Prostate gland (tissue), 2 donors: Measurements from ENCODE around the gene PDGFC. TPM values are rescaled to one million over a fixed set of nuclear protein-coding genes. Genes with fewer than 3 reads are reported as not detected.

ENCODE experiments used
- DNase-seq: peaks from one replicate; pipeline ENCODE4 v3.0.0-alpha.2; 2019; ENCODE audit warnings: low spot score
- H3K27ac ChIP-seq, 2 donors: fragments of 200-600 bp; sonication (generic); 2 replicates each; pipeline ENCODE4 v1.5.1; 2017 to 2019
- H3K27me3 ChIP-seq: fragments of 200-600 bp; sonication (generic); replicated peaks from 2 replicates; pipeline ENCODE4 v1.5.1; 2019; ENCODE audit not compliant: insufficient read depth
- H3K36me3 ChIP-seq, 2 donors: fragments of 200-600 bp; sonication (generic); 1 replicate in 1 of 2; 2 replicates in 1 of 2; pipeline versions ENCODE4 v1.5.1 to v1.8.1; 2017 to 2019
- H3K4me1 ChIP-seq: fragments of 200-600 bp; sonication (generic); replicated peaks from 2 replicates; pipeline ENCODE4 v1.5.1; 2019
- H3K4me3 ChIP-seq, 2 donors: fragments of 200-600 bp; sonication (generic); 2 replicates each; pipeline ENCODE4 v1.5.1; 2017 to 2019
- H3K9me3 ChIP-seq: fragments of 200-600 bp; sonication (generic); 2 replicates; pipeline ENCODE4 v1.5.1; 2017
- POLR2A ChIP-seq: fragments of 450-650 bp; IDR thresholded peaks from one replicate; pipeline ENCODE4 v1.6.1; 2016; ENCODE audit warnings: antibody characterized with exemption, mild to moderate bottlenecking
- POLR2AphosphoS5 ChIP-seq: sonication (generic); formaldehyde crosslinking; IDR thresholded peaks from one replicate; pipeline ENCODE4 v1.6.1; 2017; ENCODE audit warnings: antibody characterized with exemption
- WGBS: methylation state at CpG from one replicate; pipeline ENCODE4 v1.1.5; 2018; 5-methylcytosine and 5-hydroxymethylcytosine counted together
- intact Hi-C: fragments of 100-400 bp; cut with DNase I; formaldehyde crosslinking; loops from one replicate; pipeline ENCODE4 v1.14.2; 2022
- total RNA-seq, 2 donors: library from RNA; depleted of rRNA; stranded (reverse); fragments of >200 nt; gene quantifications; one replicate each; pipeline ENCODE4 v1.1.0, GENCODE V29; 2016
- TF ChIP-seq, protein P1 (sequence below), 4 experiments: fragments of 200-600 bp in 2 of 4; fragments of 450-650 bp in 2 of 4; sonication (generic) in 2 of 4; IDR thresholded peaks; 1 replicate in 3 of 4; 2 replicates in 1 of 4; pipeline ENCODE4 v1.5.1; 2016 to 2019; ENCODE audit warnings: antibody characterized with exemption in 4 of 4, mild to moderate bottlenecking in 2 of 4, moderate library complexity in 2 of 4

Gene PDGFC
- total RNA-seq, 2 donors from 2014 or later: 18.6 to 36.8 TPM

DNA sequence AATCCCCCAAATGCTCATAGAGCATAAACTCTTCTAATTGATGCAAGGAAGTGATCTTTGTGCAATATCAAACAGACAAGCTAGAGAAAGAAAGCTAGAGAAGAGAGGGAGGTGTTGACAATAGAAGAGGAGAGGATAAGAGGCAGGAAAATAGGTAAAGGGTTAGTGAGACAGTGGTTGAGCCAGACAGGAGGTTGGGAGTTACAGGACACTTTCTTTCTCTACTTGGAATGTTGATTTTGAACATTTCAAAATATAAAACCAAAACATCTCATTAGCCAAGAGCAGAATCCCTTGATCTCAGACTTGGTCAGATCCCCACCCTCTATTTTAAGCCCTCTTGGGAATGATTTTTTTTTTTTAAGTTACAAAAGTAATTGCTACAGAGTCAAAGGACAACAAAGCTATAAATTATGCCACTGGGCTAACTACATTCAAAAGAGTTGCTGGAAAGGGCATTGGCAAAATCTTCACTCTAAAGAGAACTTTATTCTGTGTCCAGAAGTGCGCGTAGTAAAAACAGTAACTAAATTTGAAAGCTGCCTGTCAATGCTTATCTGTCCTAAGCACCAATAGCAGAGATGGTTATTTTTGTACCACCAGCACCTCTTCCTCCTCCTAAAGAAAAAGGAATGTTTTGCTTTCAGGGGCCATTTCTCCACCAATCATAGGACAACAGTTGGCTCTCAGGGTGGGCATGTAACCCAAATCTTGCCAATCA, 133.8 kb downstream of the PDGFC start:
- no peaks in the 10 kb centered on the region for H3K9me3 ChIP-seq
- WGBS: 81% methylated on average over 2 of the region's 2 CpGs
- H3K27me3 ChIP-seq: no peaks in the 10 kb centered on the region
- intact Hi-C loops: no loop called here
- no peaks in the 10 kb centered on the region for H3K36me3 ChIP-seq
- TF ChIP-seq, protein P1, sequence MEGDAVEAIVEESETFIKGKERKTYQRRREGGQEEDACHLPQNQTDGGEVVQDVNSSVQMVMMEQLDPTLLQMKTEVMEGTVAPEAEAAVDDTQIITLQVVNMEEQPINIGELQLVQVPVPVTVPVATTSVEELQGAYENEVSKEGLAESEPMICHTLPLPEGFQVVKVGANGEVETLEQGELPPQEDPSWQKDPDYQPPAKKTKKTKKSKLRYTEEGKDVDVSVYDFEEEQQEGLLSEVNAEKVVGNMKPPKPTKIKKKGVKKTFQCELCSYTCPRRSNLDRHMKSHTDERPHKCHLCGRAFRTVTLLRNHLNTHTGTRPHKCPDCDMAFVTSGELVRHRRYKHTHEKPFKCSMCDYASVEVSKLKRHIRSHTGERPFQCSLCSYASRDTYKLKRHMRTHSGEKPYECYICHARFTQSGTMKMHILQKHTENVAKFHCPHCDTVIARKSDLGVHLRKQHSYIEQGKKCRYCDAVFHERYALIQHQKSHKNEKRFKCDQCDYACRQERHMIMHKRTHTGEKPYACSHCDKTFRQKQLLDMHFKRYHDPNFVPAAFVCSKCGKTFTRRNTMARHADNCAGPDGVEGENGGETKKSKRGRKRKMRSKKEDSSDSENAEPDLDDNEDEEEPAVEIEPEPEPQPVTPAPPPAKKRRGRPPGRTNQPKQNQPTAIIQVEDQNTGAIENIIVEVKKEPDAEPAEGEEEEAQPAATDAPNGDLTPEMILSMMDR (IDR thresholded peaks at IDR 0.05): no peak
- no peak for TF ChIP-seq POLR2AphosphoS5
- TF ChIP-seq POLR2A: no peak
- no peaks in the 10 kb centered on the region for H3K4me1 ChIP-seq
- H3K4me3 ChIP-seq: no peak overlapping the region
- H3K27ac ChIP-seq: no peak overlapping the region
- DNase-seq: no peak

DNA sequence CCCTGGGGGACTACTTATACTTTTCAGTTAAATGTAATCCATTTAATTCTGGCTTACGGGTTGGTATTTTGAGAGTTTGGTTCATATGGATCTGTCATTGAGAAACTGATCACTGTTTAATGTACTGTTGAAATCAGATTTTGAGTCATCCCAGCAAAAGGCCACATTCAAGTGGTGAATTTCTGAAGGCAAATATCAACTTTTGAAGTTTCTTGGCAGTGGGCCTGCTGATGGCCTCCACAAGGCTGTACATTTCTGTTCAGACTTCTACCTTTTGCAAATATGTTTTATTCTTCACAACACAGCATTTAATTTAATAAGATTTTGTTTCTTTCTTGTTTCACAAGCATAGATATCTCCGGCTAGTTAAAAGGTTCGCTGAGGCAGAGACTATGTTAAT, 138.7 kb downstream of the PDGFC start:
- Histone ChIP-seq H3K9me3 (no peaks in the 10 kb centered on the region), H3K4me3 (no peak overlapping the region), H3K27me3 (no peaks in the 10 kb centered on the region), H3K4me1 (no peaks in the 10 kb centered on the region), H3K27ac (no peak overlapping the region), H3K36me3 (no peaks in the 10 kb centered on the region)
- TF ChIP-seq POLR2AphosphoS5 (no peak), POLR2A (no peak)
- TF ChIP-seq, protein P1 (IDR thresholded peaks at IDR 0.05): no peak
- no peak for DNase-seq
- intact Hi-C loops: no loop called here
- 97% methylated on average over 3 of the region's 3 CpGs for WGBS

DNA sequence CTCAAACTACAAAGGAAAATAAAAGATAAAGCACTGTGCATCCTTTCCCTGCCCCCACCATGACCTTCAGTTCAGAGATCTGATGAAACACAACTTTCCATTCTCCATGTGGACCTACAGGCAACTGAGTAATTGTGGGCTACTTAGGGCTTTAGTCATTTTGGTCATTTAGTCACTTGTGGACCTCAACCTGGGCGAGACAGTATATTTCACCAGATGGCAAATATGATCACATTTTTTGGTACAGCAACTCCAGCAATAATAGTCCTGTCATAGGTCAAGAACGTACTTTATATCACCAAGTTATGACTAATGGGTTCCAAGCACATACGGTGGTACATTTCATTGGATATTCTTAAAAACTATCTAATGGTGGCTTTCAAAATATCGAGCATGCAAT, 141.2 kb downstream of the PDGFC start:
- no peak overlapping the region for H3K4me3 ChIP-seq
- no peaks in the 10 kb centered on the region for H3K9me3 ChIP-seq
- 96% methylated on average over 4 of the region's 4 CpGs for WGBS
- DNase-seq: no peak
- H3K36me3 ChIP-seq: no peaks in the 10 kb centered on the region
- H3K4me1 ChIP-seq: no peaks in the 10 kb centered on the region
- no peaks in the 10 kb centered on the region for H3K27me3 ChIP-seq
- no peak overlapping the region for H3K27ac ChIP-seq
- intact Hi-C loops: no loop called here
- no peak for TF ChIP-seq POLR2AphosphoS5
- TF ChIP-seq, protein P1 (IDR thresholded peaks at IDR 0.05): no peak

DNA sequence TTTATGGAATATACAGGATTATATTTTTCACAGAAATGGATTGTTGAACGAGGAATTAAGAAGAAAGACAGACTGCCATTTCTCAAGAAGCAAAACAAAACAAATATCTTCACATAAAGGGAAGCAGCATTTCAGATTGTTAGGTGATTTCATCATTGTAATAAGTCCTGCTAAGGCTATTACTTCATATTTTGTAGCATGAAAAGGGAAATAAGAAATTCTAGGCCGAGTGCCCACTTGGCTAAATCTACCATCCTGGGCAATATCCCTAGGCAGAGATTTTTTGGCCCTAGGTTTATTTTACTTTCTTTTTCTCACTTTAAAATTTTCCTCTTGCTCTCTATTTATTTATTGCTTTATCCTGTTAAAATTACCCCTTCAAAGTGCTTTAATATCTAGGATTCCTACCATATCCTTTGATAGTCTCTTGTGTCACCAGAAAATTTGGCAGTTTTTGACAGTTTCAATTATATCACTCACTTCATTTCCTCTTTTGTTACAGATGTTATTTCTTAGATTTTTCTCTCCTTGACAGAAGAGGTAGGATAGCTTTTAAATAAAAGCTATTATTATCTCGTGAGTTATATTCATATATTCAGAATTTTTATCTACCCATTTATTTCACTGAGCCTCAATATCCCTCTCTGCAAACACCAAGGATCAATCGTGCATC, 142.3 kb downstream of the PDGFC start:
- WGBS: 41% methylated on average over 4 of the region's 4 CpGs
- Histone ChIP-seq H3K27me3 (no peaks in the 10 kb centered on the region), H3K36me3 (no peaks in the 10 kb centered on the region), H3K27ac (peak overlapping the region in 1 of 2 donors; percentile 4), H3K4me1 (no peaks in the 10 kb centered on the region), H3K4me3 (no peak overlapping the region), H3K9me3 (no peaks in the 10 kb centered on the region)
- TF ChIP-seq POLR2A (no peak), POLR2AphosphoS5 (peak; percentile 54)
- TF ChIP-seq, protein P1 (IDR thresholded peaks at IDR 0.05): no peak
- intact Hi-C loops: loop anchor here (10.0 kb wide), 2 partner anchors 55 to 115 kb away; no protein-coding TSS in a partner anchor
- DNase-seq: peak; percentile 17

DNA sequence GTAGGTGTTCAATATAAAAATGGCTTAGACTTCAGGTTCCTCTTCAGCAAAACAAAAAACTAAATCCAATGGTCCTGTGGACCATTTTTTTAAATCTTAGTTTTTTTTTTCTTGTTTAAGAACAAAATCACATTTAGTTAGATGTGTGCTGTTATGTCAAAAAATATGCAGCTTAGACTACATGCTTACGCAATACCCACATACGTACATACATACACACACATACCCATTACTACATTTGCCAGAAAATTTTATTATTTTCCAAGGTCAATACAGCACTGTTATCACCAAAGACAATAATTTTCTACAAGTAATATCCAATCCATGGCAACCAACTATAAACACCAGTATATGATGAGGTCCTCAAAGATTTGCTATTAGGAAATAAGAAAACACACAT, 144.1 kb downstream of the PDGFC start:
- Histone ChIP-seq H3K27ac (no peak overlapping the region), H3K4me1 (no peaks in the 10 kb centered on the region), H3K4me3 (no peak overlapping the region), H3K27me3 (no peaks in the 10 kb centered on the region), H3K9me3 (no peaks in the 10 kb centered on the region), H3K36me3 (no peaks in the 10 kb centered on the region)
- 73% methylated on average over 2 of the region's 2 CpGs for WGBS
- DNase-seq: no peak
- intact Hi-C loops: loop anchor here (10.0 kb wide), 2 partner anchors 53 to 117 kb away; no protein-coding TSS in a partner anchor
- TF ChIP-seq, protein P1 (IDR thresholded peaks at IDR 0.05): no peak
